ENCODE measurements around the gene GH1.
A peak's percentile ranks its signal among the peaks of the same experiment; 100 is the strongest.

Gene GH1

DNA sequence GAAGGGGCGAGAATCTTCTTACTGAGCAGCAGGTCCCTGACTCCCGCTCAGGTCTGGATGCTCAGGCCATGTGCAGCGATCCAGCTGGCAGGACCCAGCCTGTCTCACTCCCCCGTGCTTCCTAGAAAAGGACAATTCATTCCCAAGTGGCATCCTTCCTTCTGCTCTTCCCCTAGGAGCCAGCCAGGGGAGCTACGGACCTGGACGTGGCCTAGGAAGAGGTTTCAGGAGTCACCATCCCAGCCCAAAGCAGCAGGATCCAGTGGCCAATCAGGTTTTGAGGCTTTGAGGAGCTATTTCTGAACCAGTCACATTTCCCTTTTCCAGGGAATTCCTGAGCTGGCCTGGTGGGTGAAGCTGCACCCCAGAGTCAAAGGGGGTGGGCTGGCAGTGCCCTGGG is 21.2 kb upstream of the GH1 start:
- Histone ChIP-seq H3K27me3 (no peaks in the 10 kb centered on the region), H3K36me3 (no peaks in the 10 kb centered on the region), H3K4me1 (peaks cover 25 to 55% (median 47%) of the 10 kb centered on the region in 10 experiments), H3K4me2 (peak overlapping the region in 8 of 11 experiments; percentile 4 to 67 (median 41); a peak in 9 of 22 replicates), H3K9ac (peak overlapping the region in 2 of 11 experiments; percentile 13 to 35; a peak in 2 of 22 replicates), H3K27ac (peak overlapping the region in 2 of 11 experiments; percentile 9 to 22; a peak in 1 of 22 replicates), H3K4me3 (no peak overlapping the region), H3K9me3 (replicated peaks in 1 of 11) (peaks cover 0 to 12% (median 0%) of the 10 kb centered on the region in 11 experiments; a peak in 3 of 22 replicates), H4K20me1 (no peaks in the 10 kb centered on the region)
- TF ChIP-seq Cebpa-rat (IDR thresholded peaks at IDR 0.05) = no peak

DNA sequence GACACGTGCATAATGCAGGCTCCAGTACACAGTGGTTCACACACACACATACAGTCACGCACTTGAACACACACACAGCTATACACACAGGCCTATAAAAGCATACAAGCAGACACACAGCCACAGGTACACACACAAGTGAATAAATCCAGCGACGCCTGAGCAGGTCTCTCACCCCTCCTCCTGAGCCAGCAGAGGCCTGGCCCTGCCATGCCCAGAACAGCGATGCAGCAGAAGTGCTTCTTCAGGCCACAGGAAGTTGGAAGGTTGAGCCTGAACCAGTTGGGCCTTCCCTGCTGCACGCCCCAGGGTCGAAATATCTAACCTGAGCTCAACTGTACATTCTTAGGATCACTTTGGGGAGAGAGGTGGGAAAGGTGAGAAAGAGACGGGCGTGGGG is 20.8 kb upstream of the GH1 start:
- no peaks in the 10 kb centered on the region for H3K27me3 ChIP-seq
- H3K9ac ChIP-seq = peak overlapping the region in 2 of 11 experiments; percentile 13 to 35; a peak in 2 of 22 replicates
- H3K27ac ChIP-seq = peak overlapping the region in 2 of 11 experiments; percentile 9 to 22; a peak in 2 of 22 replicates
- H3K4me1 ChIP-seq = peaks cover 30 to 55% (median 49%) of the 10 kb centered on the region in 10 experiments
- H3K9me3 ChIP-seq (replicated peaks in 1 of 11) = peaks cover 0 to 12% (median 0%) of the 10 kb centered on the region in 11 experiments; a peak in 3 of 22 replicates
- no peak overlapping the region for H3K4me3 ChIP-seq
- no peaks in the 10 kb centered on the region for H4K20me1 ChIP-seq
- H3K4me2 ChIP-seq = peak overlapping the region in 9 of 11 experiments; percentile 4 to 67 (median 47); a peak in 12 of 22 replicates
- H3K36me3 ChIP-seq = no peaks in the 10 kb centered on the region
- no peak for TF ChIP-seq Cebpa-rat (IDR thresholded peaks at IDR 0.05)

DNA sequence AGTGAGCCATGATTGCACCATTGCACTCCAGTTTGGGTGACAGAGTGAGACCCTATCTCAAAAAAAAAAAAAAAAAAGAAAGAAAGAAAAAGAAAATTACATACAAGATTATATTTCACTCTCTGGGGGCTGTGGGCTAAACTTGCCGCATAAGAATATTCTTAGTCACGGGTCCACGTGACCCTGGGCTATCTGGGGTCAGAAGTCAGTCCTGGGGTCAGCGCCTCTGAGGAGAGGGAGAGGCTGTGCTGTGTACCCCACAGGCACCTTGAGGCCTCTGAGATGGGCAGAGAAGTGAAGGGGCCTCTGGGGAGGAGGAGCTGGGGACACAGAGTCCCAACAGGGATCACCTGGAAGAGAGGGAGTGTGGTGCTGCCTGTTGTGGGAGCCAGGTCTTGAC is 19.3 kb upstream of the GH1 start:
- Histone ChIP-seq H3K36me3 (no peaks in the 10 kb centered on the region), H3K4me2 (peak overlapping the region in 8 of 11 experiments; percentile 26 to 67 (median 51); a peak in 13 of 22 replicates), H3K27me3 (no peaks in the 10 kb centered on the region), H3K27ac (peak overlapping the region in 2 of 11 experiments; percentile 7 to 13; a peak in 1 of 22 replicates), H3K4me3 (no peak overlapping the region), H3K4me1 (peaks cover 41 to 68% (median 64%) of the 10 kb centered on the region in 10 experiments), H3K9ac (peak overlapping the region in 5 of 11 experiments; percentile 1 to 47 (median 8); a peak in 5 of 22 replicates), H4K20me1 (no peaks in the 10 kb centered on the region), H3K9me3 (replicated peaks in 1 of 11) (peaks cover 0 to 12% (median 0%) of the 10 kb centered on the region in 11 experiments; a peak in 3 of 22 replicates)
- TF ChIP-seq Cebpa-rat (IDR thresholded peaks at IDR 0.05) = no peak

DNA sequence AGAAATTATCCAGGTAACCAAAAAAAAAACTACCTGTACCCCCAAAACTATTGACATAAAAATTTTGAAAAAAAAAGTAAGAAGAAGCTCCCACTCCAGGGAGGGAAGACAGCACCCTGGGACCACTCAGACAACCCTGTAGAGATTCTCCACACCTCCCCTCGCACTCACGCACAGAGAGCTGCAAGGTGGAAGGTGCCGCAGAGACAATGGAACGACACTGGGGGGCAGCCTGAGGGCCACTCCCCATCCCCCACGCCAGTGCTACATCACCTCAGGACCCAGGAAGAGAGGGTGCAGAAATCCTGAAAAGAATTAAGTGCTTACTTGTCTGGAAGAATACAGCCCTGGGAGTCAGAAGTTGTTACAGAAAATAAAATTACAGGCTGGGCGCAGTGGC is 18.7 kb upstream of the GH1 start:
- no peaks in the 10 kb centered on the region for H3K36me3 ChIP-seq
- no peak overlapping the region for H3K9ac ChIP-seq
- H4K20me1 ChIP-seq = no peaks in the 10 kb centered on the region
- H3K4me2 ChIP-seq = peak overlapping the region in 6 of 11 experiments; percentile 1 to 67 (median 46); a peak in 9 of 22 replicates
- H3K27me3 ChIP-seq = no peaks in the 10 kb centered on the region
- peaks cover 0 to 12% (median 0%) of the 10 kb centered on the region in 11 experiments; a peak in 3 of 22 replicates for H3K9me3 ChIP-seq (replicated peaks in 1 of 11)
- no peak overlapping the region for H3K4me3 ChIP-seq
- no peak for TF ChIP-seq Cebpa-rat (IDR thresholded peaks at IDR 0.05)
- peaks cover 47 to 74% (median 70%) of the 10 kb centered on the region in 10 experiments for H3K4me1 ChIP-seq
- no peak overlapping the region for H3K27ac ChIP-seq

DNA sequence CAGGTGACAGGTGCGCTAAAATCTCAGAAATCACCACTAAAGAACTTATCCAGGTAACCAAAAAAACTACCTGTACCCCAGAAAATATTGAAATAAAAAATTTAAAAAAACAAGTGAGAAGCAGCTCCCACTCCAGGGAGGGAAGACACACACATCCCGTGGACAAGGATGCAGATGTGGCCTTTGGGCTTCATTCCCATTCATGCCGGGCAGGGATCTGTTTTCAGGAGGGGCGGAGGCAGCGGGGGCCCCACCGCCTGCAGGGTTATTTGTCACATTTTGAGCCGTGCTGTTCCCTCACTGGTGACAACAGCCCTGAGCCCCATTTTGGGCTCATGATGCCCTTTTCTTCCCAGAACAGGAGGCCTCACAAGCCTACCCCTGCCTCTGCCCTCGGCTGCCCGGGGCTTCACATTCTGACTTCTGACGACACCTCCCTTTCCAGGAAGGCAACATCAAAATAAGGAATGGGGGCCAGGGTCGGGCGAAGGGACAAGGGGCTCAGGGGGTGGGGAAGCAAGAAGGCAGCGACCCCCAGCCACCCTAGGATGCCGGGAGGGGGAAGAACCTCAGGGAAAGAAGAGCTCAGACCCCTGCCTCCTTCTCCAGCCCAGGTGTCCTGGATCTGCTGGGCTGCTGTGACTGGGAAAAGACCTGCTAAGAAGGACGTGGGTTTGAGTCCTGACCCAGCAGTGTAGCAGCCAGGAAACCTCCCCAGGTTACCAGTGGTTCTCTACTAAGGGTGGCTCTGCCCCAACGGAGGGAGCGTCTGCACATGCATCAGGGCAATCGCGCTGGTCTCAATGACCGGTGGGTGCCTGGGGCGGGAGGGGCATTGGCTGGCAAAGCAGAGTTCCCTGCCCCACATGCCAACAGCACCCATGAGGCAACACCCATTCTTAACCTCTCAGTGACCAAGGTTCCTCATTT is 15.8 kb upstream of the GH1 start:
- Histone ChIP-seq H3K4me3 (no peak overlapping the region), H3K27ac (peak overlapping the region in 1 of 11 experiments; percentile 15; a peak in 1 of 22 replicates), H3K4me2 (peak overlapping the region; percentile 48 to 99 (median 98)), H3K36me3 (peaks cover 8 to 13% (median 9%) of the 10 kb centered on the region in 11 experiments), H3K27me3 (no peaks in the 10 kb centered on the region), H3K4me1 (peaks cover 66 to 91% (median 84%) of the 10 kb centered on the region in 10 experiments), H3K9ac (no peak overlapping the region), H3K9me3 (replicated peaks in 1 of 11) (no peaks in the 10 kb centered on the region), H4K20me1 (peaks cover 0 to 24% (median 16%) of the 10 kb centered on the region in 11 experiments; a peak in 16 of 22 replicates)
- no peak for TF ChIP-seq Cebpa-rat (IDR thresholded peaks at IDR 0.05)

DNA sequence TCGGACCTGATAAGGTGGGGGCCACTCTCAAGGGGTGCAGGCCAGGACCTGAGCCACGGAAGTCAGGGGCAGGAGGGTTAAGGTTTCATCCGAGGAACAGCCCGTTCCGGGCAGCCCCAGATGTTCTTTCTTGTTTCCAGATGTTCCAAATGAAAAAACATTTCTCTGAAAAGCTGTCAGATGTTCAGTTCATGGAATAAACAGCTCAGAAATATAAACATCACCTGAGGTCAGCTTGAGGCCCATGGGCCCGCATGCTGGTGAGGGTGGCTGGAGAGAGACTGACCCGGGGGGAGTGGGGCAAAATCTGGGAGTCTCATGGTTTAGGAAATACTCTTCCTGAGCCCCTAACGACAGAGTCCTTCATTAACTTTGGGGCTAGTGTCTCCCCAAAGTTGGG is 15.0 kb upstream of the GH1 start:
- Histone ChIP-seq H3K4me1 (peaks cover 67 to 91% (median 85%) of the 10 kb centered on the region in 10 experiments), H3K36me3 (peaks cover 17 to 22% (median 18%) of the 10 kb centered on the region in 11 experiments), H4K20me1 (peaks cover 0 to 30% (median 19%) of the 10 kb centered on the region in 11 experiments; a peak in 16 of 22 replicates), H3K4me3 (no peak overlapping the region; a peak in 1 of 20 replicates), H3K9me3 (replicated peaks in 1 of 11) (peaks cover 0 to 1% (median 0%) of the 10 kb centered on the region in 11 experiments; a peak in 2 of 22 replicates), H3K4me2 (peak overlapping the region; percentile 89 to 99 (median 98)), H3K27me3 (no peaks in the 10 kb centered on the region), H3K27ac (peak overlapping the region in 2 of 11 experiments; percentile 39 to 85; a peak in 4 of 22 replicates), H3K9ac (peak overlapping the region in 4 of 11 experiments; percentile 4 to 87 (median 53); a peak in 4 of 22 replicates)
- TF ChIP-seq Cebpa-rat (IDR thresholded peaks at IDR 0.05) = no peak

DNA sequence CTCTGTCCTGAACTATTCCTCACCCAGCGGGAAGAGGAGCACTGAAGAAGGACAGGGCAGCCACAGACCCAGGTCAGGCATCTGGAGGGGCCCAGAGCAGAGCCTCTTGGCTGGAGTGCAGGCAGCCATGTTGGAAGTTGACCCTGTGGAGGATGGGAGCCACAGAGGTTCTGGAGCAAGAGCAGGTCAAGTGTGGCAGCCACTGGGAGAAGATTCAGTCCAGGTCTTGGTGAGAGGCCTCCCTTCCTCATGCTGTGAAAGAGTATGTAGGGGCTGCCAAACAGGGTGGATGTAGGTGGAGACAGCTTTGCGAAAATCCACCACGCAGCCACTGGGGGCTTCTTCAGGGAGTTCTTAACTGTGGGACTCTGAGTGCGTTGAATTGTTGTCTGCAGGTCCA is 14.1 kb upstream of the GH1 start:
- Histone ChIP-seq H4K20me1 (peaks cover 0 to 33% (median 27%) of the 10 kb centered on the region in 11 experiments; a peak in 16 of 22 replicates), H3K4me1 (peaks cover 72 to 91% (median 85%) of the 10 kb centered on the region in 10 experiments), H3K9ac (peak overlapping the region; percentile 73 to 87 (median 78)), H3K36me3 (peaks cover 20 to 31% (median 26%) of the 10 kb centered on the region in 11 experiments), H3K4me3 (peak overlapping the region; percentile 51 to 91 (median 72)), H3K9me3 (replicated peaks in 1 of 11) (peaks cover 0 to 7% (median 0%) of the 10 kb centered on the region in 11 experiments; a peak in 3 of 22 replicates), H3K27ac (peak overlapping the region; percentile 63 to 87 (median 77)), H3K4me2 (peak overlapping the region; percentile 89 to 99 (median 98)), H3K27me3 (no peaks in the 10 kb centered on the region)
- no peak for TF ChIP-seq Cebpa-rat (IDR thresholded peaks at IDR 0.05)

DNA sequence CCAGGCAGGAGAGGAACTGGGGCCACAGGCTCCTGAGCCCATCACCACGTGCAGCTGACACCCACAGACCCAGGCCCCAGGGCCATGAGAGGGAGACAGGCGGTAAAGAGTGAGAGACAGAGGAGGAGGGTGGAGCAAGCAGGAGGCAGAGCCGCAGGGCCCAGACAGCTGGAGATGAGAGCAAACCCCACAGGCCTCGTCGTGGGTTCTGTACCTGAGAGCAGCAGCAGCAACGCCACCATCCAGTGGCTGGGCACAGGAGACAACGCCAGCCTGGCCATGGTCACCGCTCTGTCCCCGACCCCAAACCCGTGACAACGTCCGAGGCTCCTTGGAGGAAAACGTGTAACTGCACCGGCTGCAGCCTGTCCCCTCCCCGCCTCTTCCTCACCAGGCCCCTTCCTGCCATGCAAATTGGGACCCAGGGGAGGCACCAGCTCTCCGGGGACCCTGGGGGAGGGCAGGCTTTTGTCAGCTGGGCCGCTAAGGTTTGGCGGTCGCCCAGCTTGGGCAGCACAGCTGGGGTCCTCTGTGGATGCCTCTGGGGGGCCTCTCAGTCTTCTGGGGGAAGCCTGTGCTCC is 13.4 kb upstream of the GH1 start, which contains the start of gene CD79B:
Gene CD79B (minus strand): TSS at position 351 of the 581 bp plus-strand sequence. CDS start 70 bp downstream, at position 281.
- H3K9me3 ChIP-seq (replicated peaks in 1 of 11) = peaks cover 0 to 7% (median 0%) of the 10 kb centered on the region in 11 experiments; a peak in 3 of 22 replicates
- peak within 1 kb of the TSS; percentile 89 to 99 (median 98) for H3K4me2 ChIP-seq
- peaks cover 20 to 33% (median 26%) of the 10 kb centered on the region in 11 experiments for H3K36me3 ChIP-seq
- peaks cover 77 to 91% (median 88%) of the 10 kb centered on the region in 10 experiments for H3K4me1 ChIP-seq
- H4K20me1 ChIP-seq = peaks cover 0 to 35% (median 27%) of the 10 kb centered on the region in 11 experiments; a peak in 16 of 22 replicates
- peak within 1 kb of the TSS; percentile 63 to 87 (median 77) for H3K27ac ChIP-seq
- TF ChIP-seq Cebpa-rat (IDR thresholded peaks at IDR 0.05) = no peak
- H3K27me3 ChIP-seq = no peaks in the 10 kb centered on the region
- peak within 1 kb of the TSS; percentile 51 to 91 (median 72) for H3K4me3 ChIP-seq
- peak within 1 kb of the TSS; percentile 73 to 87 (median 78) for H3K9ac ChIP-seq

Data from BLaER1 treated with 17β-estradiol and CSF1 and Interleukin-3, amounts not matched to agents 10 nM and 100 nM (cell line).